Measurements from ENCODE around the gene MIOX.

MIOX gene

DNA sequence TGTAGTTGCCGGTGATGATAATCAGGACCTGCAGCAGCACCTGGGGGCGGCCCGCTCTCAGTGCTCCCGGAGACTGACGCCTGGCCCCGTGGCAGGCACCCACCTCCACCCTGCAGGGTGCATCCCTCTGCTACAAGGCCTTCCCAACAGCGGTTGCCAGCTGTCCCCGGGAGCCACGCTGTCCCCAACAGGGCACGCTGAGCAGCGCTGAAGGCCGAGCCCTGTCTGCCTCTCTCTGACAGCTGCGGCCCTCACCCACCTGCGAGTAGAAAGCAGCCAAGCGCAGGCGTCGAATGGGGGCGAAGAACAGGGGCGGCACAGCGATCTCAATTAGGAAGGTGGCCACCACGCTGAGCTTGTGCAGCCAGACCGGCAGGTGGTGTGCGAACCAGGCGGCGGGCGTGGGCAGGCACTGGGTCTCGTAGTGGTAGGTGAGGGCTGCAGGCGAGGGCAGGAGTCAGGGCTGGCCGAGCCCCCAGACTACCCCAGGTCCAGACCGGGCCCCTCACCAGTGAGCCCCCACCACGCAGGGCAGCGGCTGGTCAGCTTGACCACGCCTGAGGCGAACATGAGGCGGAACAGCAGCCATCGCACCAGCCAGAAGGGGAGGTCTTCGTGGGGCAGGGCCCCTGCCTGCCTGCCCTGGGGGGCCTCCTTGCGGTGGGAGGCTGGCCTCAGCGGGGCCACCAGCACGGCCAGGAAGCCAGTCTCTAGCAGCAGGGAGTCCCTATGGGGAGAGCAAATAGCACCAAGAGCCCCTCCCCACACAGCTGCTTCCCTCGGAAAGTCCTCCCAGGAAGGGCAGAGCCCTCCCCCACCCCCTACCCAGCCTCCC lies 19.3 kb downstream of the MIOX start:
- no peak for TF ChIP-seq CTCF (conservative IDR thresholded peaks at IDR 0.05; ENCODE audit: low read depth)
- POLR2A ChIA-PET (ENCODE audit: low non-redundant PET): no interaction called here
- peak overlapping the region; percentile 84 for H3K27ac ChIP-seq
- CTCF ChIA-PET: interaction anchor here (0.6 kb wide), 1 partner anchor 265 kb away, joined by 3 read pairs; no protein-coding TSS in a partner anchor
- no peak for DNase-seq (ENCODE audit: low spot score)

DNA sequence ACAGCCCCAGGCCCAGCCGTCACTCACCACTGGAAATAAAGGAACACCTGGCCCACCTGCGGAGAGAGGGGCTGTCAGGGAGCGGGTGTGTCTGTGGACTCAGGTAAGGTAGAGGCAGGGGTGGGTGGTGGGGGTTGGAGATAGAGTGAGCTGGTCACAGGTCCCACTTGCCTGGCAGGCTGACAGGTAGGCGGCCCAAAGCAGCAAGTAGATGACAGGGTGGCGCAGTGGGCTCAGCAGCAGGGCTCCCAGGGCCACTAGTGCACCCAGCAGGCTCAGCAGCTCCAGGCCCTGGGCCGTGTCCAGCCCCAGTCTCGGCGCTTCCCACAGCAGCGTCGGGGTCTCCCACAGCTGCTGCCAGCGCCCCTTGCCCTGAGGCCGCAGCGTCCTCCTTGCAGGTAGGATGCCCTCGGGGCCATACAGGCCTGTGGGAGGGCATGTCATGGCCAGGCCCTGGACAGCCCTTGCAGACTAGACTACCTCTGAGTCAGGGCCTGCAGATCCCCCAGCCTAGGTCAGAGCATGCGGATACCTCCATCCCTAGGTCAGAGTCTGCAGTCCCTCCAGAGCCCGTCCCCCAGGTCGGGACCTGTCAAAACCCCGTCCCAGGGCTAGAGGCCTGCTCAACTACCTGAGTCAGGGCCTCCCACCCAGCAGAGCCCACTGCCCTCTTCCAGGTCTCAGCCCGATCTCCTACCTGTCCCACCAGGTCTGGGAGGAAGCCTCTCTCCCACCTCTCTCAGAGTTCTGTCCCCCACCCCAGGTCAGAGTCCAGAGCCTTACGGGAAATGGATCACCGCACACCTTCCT lies 20.2 kb downstream of the MIOX start:
- ChIA-PET POLR2A (ENCODE audit: low non-redundant PET) (no interaction called here), CTCF (no interaction called here)
- peak overlapping the region; percentile 84 for H3K27ac ChIP-seq
- no peak for DNase-seq (ENCODE audit: low spot score)
- no peak for TF ChIP-seq CTCF (conservative IDR thresholded peaks at IDR 0.05; ENCODE audit: low read depth)

GRCh38 chr22:50507421-50507990 lies 20.8 kb downstream of the MIOX start, which contains the start of gene LMF2:
Gene LMF2, minus strand, starts transcription at chr22:50507702. Its CDS starts 27 bp downstream, at chr22:50507675.
- ChIA-PET CTCF (no interaction called here), POLR2A (ENCODE audit: low non-redundant PET) (interaction anchor here (0.6 to 0.8 kb wide), 2 partner anchors 14 to 18 kb away, joined by 4 to 5 read pairs; partner anchors contain the start of gene SCO2)
- peak; percentile 83 for DNase-seq (ENCODE audit: low spot score)
- TF ChIP-seq CTCF (conservative IDR thresholded peaks at IDR 0.05; ENCODE audit: low read depth): no peak
- peak within 1 kb of the TSS; percentile 91 for H3K27ac ChIP-seq

DNA sequence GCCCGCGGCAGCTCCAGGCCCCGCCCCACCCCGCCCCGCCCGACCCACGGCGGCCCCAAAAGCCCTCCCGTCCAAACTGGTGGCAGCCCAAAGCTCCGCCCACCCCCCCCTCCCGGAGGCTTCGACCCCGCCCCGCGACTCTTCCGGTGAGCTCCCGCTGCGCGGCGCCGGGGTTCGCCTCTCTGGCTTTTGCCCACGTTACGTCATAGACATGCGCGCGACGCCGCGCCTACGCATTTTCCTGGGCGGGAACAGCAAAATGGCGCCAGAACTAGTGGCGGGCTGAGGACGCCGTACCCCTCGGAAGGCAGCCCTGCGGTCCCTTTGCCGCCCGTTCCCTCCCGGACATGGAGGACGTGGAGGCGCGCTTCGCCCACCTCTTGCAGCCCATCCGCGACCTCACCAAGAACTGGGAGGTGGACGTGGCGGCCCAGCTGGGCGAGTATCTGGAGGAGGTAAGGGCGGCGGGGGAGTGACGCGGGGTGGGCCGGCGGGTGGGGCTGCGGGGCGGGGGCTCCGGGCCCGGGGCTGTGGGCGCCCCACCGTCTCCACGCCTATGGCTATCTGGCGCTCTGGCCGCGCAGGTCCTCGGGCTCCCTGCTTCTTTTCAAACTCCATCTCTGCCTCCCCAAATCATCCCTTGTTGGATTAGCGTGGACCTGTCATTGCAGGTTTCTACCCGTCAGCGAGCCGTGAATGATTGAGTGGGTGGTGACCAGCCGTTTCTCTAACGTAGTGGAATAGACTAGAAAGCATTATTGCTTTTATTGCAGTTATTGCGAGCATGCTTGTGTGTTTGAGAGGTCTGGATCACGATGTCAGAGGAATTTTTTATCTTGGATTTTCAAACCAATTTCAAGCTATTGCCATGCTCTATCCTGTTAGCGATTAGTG lies 21.6 kb downstream of the MIOX start, which contains the start of gene NCAPH2:
Gene NCAPH2, plus strand, starts transcription at position 234 of the 894 bp plus-strand sequence. Its CDS starts 114 bp downstream, at position 348.
- peak; percentile 99 for DNase-seq (ENCODE audit: low spot score)
- TF ChIP-seq CTCF (conservative IDR thresholded peaks at IDR 0.05; ENCODE audit: low read depth): no peak
- CTCF ChIA-PET: no interaction called here
- POLR2A ChIA-PET (ENCODE audit: low non-redundant PET): interaction anchor here (0.6 to 0.8 kb wide), 3 partner anchors 15 to 55 kb away, joined by 4 to 5 read pairs (median 4); partner anchors contain the start of gene SCO2
- H3K27ac ChIP-seq: peak within 1 kb of the TSS; percentile 91

GRCh38 chr22:50508897-50509296 lies 22.2 kb downstream of the MIOX start:
- no peak for TF ChIP-seq CTCF (conservative IDR thresholded peaks at IDR 0.05; ENCODE audit: low read depth)
- ChIA-PET CTCF (no interaction called here), POLR2A (ENCODE audit: low non-redundant PET) (no interaction called here)
- H3K27ac ChIP-seq: no peak overlapping the region
- DNase-seq (ENCODE audit: low spot score): no peak
